ENCODE data around the gene ATP8A2. TPM values are rescaled to one million over a fixed set of nuclear protein-coding genes. Genes with fewer than 3 reads are reported as not detected.
A peak's percentile ranks its signal among the peaks of the same experiment; 100 is the strongest.

The ATP8A2 gene
- total and polyA plus RNA-seq, 4 donors = 0.31 to 2.7 (median 1.1) TPM

DNA sequence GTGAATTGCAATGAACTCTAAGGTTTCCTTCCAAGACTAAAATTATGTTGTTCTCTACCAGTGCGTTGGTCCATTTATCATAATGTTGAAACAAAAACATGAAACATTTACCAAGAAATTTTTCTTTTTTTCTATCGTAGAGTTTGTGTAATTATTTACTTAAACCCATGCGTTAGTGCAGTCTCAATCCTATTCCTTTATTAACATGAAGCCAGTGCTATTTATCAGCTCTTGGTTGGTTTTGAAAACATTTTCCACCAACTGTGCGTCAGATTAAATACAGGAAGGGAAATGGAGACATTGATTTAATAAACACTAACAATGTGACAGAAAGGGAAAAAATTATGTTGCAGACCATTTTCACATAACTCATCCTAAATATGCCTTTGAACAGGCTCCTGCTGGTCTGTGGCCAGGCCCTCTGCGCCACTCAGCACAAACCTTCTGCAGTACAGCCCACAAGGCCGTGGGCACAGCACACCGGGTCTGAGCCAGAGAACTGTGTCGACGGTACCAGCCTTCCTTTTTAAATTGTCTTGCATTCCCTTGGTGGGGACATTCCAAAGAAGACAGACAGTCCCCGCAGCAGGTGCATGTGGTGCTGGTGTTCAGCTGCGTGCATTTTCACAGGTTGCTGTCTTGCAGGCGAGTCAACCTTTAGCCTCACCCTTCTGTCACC, 544.2 kb downstream of the ATP8A2 start:
- TF ChIP-seq, protein P1, sequence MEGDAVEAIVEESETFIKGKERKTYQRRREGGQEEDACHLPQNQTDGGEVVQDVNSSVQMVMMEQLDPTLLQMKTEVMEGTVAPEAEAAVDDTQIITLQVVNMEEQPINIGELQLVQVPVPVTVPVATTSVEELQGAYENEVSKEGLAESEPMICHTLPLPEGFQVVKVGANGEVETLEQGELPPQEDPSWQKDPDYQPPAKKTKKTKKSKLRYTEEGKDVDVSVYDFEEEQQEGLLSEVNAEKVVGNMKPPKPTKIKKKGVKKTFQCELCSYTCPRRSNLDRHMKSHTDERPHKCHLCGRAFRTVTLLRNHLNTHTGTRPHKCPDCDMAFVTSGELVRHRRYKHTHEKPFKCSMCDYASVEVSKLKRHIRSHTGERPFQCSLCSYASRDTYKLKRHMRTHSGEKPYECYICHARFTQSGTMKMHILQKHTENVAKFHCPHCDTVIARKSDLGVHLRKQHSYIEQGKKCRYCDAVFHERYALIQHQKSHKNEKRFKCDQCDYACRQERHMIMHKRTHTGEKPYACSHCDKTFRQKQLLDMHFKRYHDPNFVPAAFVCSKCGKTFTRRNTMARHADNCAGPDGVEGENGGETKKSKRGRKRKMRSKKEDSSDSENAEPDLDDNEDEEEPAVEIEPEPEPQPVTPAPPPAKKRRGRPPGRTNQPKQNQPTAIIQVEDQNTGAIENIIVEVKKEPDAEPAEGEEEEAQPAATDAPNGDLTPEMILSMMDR (IDR thresholded peaks at IDR 0.05; ENCODE audit: control extremely low read depth, extremely low read depth) = no peak
- no peak for ATAC-seq (ENCODE audit: insufficient read depth, low FRiP score)
- DNase-seq = peak in 2 of 3 donors; percentile 53 to 59
- WGBS, 2 donors = 73 to 81% methylated on average over 12 of the region's 12 CpGs
- Histone ChIP-seq H3K9ac (ENCODE audit: insufficient read depth in 1 of 2, low read length in 2 of 2) (no peak overlapping the region), H3K9me3 (ENCODE audit: control insufficient read depth in 4 of 4, insufficient read depth in 3 of 4, low read length in 3 of 4) (peaks cover 0 to 4% (median 0%) of the 10 kb centered on the region in 4 donors), H3K4me3 (no peak overlapping the region), H3K36me3 (ENCODE audit: control insufficient read depth in 4 of 4, insufficient read depth in 4 of 4, low read length in 4 of 4) (no peaks in the 10 kb centered on the region), H3K4me1 (ENCODE audit: control insufficient read depth in 5 of 5, insufficient read depth in 5 of 5, low read length in 5 of 5) (peaks cover 0 to 20% (median 0%) of the 10 kb centered on the region in 5 donors), H3K27ac (ENCODE audit: low read depth in 1 of 2, low read length in 1 of 2) (no peak overlapping the region), H3K27me3 (ENCODE audit: control insufficient read depth in 3 of 3, insufficient read depth in 3 of 3, low read length in 2 of 3) (no peaks in the 10 kb centered on the region)

DNA sequence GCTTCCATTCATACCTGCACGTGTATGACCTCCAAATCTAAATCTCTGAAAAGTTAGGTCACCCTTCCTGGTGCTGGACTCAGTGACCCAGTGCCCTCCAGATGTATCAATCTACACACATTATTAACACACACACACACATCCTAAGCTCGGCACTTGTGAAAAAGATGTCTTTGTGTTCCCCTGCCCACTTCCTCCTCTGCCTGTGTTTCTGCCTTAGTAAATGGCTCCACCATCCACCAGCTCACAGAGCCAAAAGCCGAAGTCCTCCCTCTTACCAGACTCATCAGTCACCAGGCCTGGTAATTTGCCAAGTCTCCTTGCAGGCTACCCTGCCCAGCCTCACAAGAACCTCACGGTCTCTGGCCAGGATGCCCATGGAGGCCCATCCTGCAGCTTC, 548.5 kb downstream of the ATP8A2 start:
- 68 to 77% methylated on average over 4 of the region's 4 CpGs for WGBS, 2 donors

DNA sequence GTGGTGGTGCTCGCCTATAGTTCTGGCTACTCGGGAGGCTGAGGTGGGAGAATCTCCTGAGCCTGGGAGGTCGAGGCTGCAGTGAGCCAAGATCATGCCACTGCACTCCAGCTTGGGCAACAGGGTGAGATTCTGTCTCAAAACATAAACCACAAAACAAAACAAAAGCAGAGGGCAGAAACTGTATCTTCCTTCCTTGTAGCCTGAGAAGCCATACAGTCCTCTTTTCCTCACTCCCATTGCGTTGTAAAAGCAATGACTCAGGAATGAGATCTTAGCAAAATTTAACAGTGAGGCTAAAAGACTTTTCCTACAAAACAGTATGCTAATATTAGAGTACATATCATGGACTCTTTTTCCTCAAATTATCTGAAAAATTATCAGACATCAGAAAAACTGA, 549.2 kb downstream of the ATP8A2 start:
- 85 to 89% methylated on average over 4 of the region's 4 CpGs for WGBS, 2 donors
- TF ChIP-seq, protein P1 (IDR thresholded peaks at IDR 0.05; ENCODE audit: control extremely low read depth, extremely low read depth) = no peak
- H3K27ac ChIP-seq (ENCODE audit: low read depth in 1 of 2, low read length in 1 of 2) = no peak overlapping the region
- no peak overlapping the region for H3K9ac ChIP-seq (ENCODE audit: insufficient read depth in 1 of 2, low read length in 2 of 2)
- no peak overlapping the region for H3K4me3 ChIP-seq
- DNase-seq (no peak), ATAC-seq (ENCODE audit: insufficient read depth, low FRiP score) (no peak)
- no peaks in the 10 kb centered on the region for H3K27me3 ChIP-seq (ENCODE audit: control insufficient read depth in 3 of 3, insufficient read depth in 3 of 3, low read length in 2 of 3)
- no peaks in the 10 kb centered on the region for H3K9me3 ChIP-seq (ENCODE audit: control insufficient read depth in 4 of 4, insufficient read depth in 3 of 4, low read length in 3 of 4)
- H3K36me3 ChIP-seq (ENCODE audit: control insufficient read depth in 4 of 4, insufficient read depth in 4 of 4, low read length in 4 of 4) = no peaks in the 10 kb centered on the region
- H3K4me1 ChIP-seq (ENCODE audit: control insufficient read depth in 5 of 5, insufficient read depth in 5 of 5, low read length in 5 of 5) = peaks cover 0 to 9% (median 0%) of the 10 kb centered on the region in 5 donors

More for the DNA sequence above, 548.5 kb downstream of the ATP8A2 start:
- Histone ChIP-seq H3K9ac (ENCODE audit: insufficient read depth in 1 of 2, low read length in 2 of 2) (no peak overlapping the region), H3K27ac (ENCODE audit: low read depth in 1 of 2, low read length in 1 of 2) (no peak overlapping the region), H3K4me1 (ENCODE audit: control insufficient read depth in 5 of 5, insufficient read depth in 5 of 5, low read length in 5 of 5) (peaks cover 0 to 16% (median 0%) of the 10 kb centered on the region in 5 donors), H3K27me3 (ENCODE audit: control insufficient read depth in 3 of 3, insufficient read depth in 3 of 3, low read length in 2 of 3) (no peaks in the 10 kb centered on the region), H3K9me3 (ENCODE audit: control insufficient read depth in 4 of 4, insufficient read depth in 3 of 4, low read length in 3 of 4) (no peaks in the 10 kb centered on the region), H3K4me3 (no peak overlapping the region), H3K36me3 (ENCODE audit: control insufficient read depth in 4 of 4, insufficient read depth in 4 of 4, low read length in 4 of 4) (no peaks in the 10 kb centered on the region)
- TF ChIP-seq, protein P1 (IDR thresholded peaks at IDR 0.05; ENCODE audit: control extremely low read depth, extremely low read depth) = no peak
- ATAC-seq (ENCODE audit: insufficient read depth, low FRiP score) (no peak), DNase-seq (no peak)
